RPMI8226 (cell line): Measurements from ENCODE around the gene ZNF407.
"Not testable (repeated sequence)": the region's sequence is repeated elsewhere in the genome, so short reads cannot be mapped to it uniquely, and the experiment has no call there.

Source experiments
- DNase-seq: peaks from one replicate; pipeline ENCODE4 v3.0.0-alpha.2; 2015

ZNF407 gene

GRCh38 chr18:75076286-75076685, 478.6 kb downstream of the ZNF407 start:
- DNase-seq = no peak

DNA sequence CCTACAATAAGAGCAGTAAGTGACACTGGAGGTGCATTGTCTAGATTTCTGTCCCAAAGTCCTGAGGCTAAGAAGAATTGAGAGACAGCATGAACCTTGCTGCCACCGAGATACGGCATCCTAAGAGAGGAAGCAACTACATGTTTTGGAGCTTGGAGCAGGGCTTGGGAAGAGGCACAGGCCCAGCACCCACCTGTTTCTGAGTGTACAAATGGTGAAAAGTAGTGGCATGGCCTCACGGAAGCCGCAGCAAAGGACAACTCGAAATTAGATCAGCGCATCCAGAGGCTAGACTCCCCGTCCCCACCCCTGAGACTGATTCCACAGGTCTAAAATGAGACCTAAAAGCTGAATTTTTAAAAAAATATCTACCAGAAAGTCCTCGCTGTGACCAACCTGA, 483.8 kb downstream of the ZNF407 start:
- no peak for DNase-seq

GRCh38 chr18:75083131-75083530, 485.5 kb downstream of the ZNF407 start:
- DNase-seq = no peak

DNA sequence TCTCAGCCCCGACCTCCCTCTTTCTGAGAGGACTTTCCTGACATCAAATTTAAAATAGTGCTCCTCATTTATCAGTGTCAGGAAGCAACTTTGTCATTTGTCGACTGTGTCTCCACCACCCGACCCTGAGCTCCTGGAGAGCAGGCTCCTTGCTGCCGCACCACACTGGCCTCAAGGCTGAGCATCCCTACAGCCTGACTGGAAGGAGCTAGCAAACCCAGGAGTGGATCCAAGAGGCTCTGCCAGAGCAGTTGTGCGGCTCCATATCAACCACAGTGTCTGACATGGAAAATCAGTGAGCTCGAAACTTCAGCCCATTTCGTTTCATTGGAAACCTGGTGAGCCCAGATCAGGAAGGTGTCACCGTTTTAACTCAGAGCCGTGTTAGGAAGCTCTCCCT, 486.1 kb downstream of the ZNF407 start:
- no peak for DNase-seq

DNA sequence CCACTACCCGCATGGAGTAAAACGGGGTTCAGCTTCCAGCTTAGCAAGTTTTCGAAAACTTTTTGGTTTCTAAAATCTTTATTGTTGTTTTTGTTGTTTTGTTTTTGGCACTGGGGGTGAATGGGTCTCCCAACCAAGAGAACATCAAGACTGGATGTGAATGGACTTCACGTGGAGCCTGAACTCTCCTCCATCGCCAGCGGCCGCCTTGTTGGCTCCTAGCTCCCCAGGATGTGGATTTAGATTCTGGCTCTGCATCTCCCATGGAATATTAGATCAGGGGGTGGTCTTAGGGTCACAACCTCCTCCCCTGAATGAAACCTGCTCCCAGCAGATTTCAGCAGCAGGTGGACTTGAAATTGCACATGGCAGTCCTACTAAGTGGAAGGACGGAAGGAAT, 488.0 kb downstream of the ZNF407 start:
- DNase-seq = not testable (repeated sequence)

DNA sequence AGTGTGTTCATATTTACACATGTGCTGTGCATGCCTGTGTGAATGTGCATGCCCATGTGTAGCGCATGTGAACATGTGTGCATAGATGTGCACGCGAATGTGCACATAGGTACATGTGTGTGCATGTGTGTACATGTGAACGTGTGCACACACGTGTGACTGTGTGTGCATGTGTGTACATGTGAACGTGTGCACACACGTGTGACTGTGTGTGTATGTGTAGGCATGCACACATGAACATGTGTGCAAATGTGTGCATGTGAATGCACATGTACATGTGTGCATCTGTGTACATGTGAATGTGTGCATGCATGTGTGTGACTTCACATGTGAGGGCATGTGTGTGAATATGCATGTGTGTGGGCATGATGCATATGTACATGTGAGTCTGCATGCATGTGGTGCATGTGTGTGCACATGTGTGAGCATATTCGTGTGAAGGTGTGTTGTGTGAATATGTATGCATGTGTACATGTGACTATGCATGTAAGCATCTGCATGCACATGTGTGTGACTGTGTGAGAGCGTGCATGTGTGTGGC, 488.9 kb downstream of the ZNF407 start:
- no peak for DNase-seq

DNA sequence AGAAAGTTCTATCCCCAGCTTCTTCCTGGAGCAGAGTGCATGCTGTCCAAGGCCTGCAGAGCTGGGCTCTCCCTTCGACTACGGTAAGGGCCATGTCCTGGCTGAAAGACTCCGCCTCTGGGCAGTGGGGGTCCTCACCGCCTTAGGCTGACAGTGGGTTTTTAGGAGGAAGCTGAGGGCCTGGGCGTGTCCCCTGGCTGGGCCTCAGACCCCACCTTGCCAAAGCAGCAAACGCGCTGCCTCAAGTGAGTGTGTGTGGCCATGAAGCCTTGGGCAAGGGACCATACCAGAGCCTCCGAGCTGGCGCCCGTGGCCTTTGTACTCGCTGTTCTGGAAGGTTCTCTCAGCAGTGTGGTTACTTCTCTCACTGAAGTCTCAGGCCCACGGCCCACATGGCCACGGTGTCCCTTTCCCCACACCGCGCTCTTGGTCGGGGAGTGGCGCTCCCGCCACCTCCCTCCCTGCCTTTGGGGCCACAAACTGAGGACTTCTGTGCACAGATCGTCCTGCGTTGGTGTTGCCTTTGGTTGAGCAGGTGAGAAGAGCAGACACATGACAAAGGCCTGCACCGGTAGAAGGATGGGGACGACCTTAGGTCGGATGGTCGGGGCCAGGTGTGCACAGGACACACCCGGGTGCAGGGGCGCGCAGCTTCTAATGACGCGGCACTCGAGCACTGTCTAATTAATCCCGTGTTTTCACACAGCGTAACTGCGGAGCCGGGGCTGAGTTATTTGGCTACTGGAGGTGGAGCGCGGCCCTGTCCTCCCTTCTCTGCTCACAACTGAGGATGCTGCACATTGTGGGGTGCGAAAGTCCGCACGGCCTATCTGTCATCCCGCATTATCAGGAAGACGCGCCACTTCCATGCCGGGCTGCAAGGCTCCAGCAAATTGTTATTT, 489.7 kb downstream of the ZNF407 start:
- DNase-seq = no peak

DNA sequence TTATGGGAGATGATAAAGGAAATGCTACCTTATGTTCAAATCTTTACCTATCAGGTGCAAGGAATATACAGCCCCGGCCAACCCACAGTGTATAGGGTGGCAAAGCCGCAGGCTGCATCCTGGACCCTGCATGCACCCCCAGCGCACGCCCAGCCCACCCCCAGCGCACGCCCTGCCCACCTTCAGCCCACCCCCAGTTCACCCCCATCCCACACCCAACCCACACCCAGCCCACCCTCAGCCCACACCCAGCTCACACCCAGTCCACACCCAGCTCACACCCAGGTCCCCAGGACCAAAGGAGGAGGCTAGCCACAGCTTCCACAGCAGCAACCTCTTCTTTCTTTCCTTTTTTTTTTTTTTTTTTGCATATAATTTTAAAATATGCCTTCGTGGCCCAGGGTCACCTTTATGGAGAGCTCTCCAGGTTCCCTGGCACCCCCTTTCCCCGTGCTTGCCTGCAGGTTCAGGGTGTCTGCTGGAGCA, 490.4 kb downstream of the ZNF407 start:
- DNase-seq = no peak

DNA sequence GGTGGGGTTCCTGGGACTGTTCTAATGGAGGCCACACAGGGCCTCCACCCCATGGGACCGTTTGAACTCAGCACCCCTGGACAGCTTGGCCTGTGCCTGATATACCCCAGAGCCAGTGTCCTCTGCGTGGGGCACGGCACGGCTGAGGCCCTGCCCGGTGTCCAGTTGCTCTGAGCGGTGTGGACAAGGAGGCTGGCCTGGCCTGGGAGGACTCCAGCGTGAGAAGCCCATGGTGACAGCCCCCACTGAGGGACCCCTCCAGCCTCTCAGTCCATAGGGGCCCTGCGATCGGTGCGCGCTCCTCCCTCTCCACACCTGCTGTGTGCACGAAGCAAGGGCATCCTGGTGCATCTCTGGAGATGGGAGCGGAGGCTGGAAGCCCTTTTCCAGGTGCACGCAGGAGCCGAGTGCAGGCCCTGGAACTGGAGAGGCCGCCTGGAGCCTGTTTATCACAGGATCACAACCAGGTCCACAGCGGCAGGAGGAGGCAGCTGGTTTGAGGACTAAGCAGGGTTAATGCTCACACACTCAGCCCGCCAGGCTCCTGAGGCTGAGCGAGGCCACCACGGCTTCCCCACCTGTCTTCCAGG, 491.0 kb downstream of the ZNF407 start:
- DNase-seq = no peak

DNA sequence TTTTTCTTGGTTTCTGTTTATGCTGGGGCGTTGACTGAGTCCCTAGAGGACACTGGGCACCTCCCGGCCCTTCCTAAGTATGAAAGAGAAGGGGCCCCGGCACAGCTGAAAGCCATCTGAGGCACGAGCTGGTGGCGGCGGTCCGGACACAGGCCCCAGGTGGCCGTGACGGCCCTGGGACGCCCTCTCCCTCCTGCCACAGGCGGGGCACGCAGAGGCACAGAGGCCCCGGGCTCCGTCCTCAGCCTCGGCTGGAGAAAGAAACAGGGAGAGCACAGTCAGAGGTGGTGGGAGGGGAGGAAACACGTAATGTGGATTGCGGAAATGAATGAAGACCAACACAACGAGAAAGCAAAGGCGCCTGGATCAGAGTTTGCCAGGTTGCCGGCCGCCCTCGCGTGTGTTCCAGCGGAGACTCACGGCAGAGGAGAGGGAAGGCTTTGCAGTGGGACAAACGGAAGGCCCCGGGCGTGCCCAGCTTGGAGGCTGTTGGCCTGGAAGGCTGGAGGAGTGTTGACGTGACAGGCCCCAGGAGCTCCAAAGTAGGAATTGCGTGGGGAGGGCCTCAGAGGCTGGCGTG, 492.2 kb downstream of the ZNF407 start:
- no peak for DNase-seq

GRCh38 chr18:75090336-75090735, 492.7 kb downstream of the ZNF407 start:
- no peak for DNase-seq

DNA sequence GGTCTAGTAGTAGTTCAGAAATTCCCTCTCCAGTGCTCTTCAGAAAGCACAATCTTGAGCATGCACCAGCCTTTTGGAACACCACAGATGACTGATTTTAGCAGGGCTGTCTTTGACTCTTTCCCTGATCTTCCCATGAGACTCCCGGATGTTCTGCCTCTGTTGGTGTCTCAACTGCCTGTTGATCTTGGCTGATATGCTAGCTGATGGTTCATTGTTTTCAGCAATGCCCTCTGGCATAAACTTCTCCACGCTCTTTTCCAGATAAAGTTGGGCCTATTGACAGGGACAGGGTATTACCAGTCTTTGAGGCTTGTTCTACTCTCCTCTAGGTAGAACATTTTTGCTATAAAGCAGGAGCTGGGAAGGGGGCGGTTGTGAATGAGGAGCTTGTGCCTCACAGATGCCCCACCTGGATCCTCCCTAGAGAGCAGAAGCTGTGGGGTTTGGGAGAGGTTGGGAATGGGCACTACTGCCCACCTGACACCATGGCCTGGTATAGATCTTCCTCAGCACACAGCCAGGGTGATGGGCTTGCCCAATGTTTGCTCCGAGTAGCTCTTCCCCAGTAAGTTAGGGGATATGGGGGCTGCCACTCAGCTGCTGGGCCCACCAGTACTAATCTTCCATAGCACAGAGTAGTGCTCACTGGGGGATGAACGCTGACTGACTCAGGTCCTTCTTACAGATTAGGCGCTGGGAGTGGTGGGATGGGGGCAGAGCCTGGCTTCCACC, 500.0 kb downstream of the ZNF407 start:
- DNase-seq = no peak

DNA sequence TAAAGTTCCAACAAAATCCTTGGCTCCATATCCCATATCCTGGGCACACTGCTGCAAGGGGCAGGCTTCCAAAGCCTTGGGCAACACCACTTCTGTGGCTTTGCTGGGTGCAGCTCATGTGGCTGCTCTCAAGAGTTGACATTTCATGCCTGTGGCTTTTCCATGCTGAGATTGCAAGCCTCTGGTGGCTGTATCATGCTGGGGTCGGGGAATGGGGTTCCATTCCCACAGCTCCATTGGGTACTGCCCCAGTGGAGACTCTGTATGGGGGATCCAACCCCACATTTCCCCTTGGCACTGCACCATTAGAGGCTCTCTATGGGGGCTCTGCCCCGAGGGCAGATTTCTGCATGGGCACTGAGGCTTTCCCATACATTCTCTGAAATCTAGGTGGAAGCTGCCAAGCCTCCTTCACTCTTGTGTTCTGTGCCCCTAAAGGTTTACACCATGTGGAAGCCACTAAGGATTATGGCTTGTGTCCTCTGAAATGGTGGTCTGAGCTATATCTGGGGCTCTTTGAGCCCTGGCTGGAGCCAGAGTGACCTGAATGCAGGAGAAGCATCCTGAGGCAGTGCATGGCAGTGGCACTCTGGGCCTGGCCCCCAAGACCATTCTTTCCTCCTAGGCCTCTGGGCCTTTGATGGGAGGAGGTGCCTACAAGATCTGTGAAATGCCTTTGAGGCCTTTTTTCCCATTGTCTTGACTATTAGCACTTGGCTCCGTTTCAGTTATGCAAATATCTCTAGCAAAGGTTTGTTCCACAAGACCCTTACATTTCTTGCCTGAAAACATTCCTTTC, 503.4 kb downstream of the ZNF407 start:
- DNase-seq = no peak

DNA sequence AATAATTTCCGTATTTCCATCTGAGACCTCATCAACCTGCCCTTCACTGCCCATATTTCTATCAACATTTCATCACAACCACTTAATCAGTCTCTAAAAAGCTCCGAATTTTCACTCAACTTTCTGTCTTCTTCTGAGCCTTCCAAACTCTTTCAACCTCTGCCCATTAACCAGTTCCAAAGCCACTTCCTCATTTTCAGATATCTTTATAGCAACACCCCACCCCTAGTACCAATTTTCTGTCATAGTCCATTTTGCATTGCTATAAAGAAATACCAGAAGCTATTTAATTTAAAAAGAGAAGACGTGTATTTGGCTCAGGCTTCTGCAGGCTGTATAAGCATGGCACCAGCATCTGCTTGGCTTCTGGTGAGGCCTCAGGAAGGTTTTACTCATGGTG, 504.2 kb downstream of the ZNF407 start:
- DNase-seq = no peak

- not testable (repeated sequence) for DNase-seq
These were observed 506.4 kb downstream of the ZNF407 start for GRCh38 chr18:75104029-75104428.

DNA sequence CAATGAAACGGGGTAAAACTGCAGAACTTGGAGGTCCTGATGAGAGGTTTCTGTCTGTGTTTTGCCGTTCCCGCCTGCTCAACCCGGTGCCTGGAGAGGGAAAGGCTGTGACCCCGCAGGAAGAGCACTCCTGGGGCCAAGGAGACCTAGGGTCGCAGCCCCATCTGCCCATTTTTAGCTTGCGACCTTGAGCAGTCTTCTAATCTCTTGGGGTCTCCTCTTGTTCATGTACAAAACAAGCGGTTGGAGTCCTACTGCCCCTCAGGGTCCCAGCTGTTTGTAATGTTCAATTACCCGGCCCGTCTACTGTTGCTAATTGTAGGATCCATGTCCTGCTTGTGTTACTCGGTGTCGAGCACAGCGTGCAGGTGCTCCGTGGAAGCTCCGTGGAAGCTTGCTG, 506.8 kb downstream of the ZNF407 start:
- DNase-seq = no peak

- DNase-seq = no peak
These were observed 508.0 kb downstream of the ZNF407 start for GRCh38 chr18:75105551-75106254.

DNA sequence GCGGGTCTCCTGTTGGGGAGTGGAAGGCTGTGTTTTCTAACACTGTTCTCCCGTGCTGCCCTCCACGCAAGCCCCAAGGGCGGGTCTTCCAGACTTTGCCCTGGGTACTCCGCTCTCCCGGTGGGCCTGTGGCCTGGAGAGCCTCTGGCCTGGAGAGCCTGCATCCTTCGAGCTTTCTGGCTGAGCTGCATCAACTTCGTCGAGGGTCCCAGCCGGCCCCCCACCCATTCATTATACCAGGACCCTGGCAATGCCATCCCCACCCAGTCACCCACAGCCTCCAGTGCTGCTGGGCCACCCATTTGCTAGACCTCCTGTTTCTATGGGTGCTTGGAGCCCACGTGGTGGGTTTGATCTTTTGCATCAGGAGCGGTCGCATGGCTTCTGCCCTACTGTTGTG, 509.1 kb downstream of the ZNF407 start:
- DNase-seq = no peak

DNA sequence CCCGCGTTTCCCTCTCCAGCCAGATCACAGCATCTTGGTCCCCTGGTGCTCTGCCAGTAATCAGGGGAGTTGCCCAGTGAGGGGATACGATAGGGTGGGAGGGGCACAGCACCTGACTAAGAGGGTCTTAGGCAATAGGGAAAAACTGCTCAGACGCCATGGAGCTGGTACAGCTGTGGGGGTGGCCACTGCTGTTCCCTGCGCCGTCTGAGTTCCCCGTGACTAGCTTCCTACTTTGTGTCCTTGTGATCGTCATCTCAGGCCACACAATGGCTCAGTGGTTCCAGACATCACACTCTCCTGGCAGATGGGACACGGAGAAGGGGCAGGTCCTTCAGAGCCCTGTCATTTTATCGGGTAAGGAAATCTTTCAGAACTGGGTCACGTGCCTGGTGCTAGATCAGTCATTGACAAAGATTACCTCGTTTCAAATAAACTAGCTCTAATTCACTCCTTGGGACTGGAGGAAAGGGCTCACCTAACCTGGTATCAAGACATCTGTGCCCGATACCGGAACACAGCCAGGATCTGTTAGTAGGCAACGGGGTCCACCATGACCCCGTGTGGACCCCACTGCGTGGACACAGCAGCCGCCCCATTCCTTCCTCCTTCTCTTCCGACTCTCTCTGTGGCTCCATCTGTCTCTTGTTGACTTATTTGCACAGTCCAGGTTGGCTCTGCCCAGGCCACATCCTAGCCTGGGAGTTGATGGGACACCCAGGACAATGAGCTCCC, 509.7 kb downstream of the ZNF407 start:
- DNase-seq = no peak

DNA sequence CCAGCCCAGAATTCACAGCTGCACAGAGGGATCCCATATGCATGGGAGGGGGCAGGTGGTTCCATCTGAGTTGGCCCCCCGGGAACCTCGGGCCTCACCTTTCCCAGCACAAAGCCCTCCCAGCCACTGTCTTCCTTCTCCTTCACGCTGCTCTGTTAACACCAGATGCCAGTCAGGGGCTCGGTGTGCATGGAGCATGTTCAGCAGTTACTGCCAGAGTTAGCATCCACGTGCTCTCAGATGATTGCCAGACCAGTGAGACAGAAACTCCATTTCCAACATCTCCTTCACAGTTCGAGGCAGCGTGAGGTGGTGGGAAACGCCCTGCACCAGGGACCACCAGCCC, 510.2 kb downstream of the ZNF407 start:
- no peak for DNase-seq
